A673 (cell line): ENCODE measurements around the gene GRIFIN.

Experiments used
- CTCF ChIP-seq: fragments of 300-800, 200-600 bp; sonication (generic); conservative IDR thresholded peaks from 2 replicates; pipeline ENCODE4 v1.5.1; 2017; ENCODE audit warnings: low read depth, mild to moderate bottlenecking, antibody characterized with exemption, low read length, moderate library complexity, mixed read lengths
- EZH2 ChIP-seq: fragments of 200-600 bp; sonication (generic); IDR thresholded peaks from 2 replicates; pipeline ENCODE4 v1.6.1; 2017; ENCODE audit warnings: borderline replicate concordance, low read depth, mild to moderate bottlenecking, mixed read lengths, antibody characterized with exemption, low read length; ENCODE audit not compliant: poor library complexity, severe bottlenecking

GRCh38 chr7:2494191-2495130 is 18.3 kb upstream of the GRIFIN start:
- TF ChIP-seq EZH2 (no peak), CTCF (no peak)
